ENCODE measurements around the gene SUN3. TPM values are rescaled to one million over a fixed set of nuclear protein-coding genes. Genes with fewer than 3 reads are reported as not detected.
A peak's percentile ranks its signal among the peaks of the same experiment; 100 is the strongest.

SUN3 gene
- total RNA-seq, 1 experiment from 2014 or later: 0.49 TPM

- BruUV-seq (replicated peaks): no TSS peak
- intact Hi-C loops (cut with micrococcal nuclease; ENCODE audit: unreplicated experiment): loop anchor here (5.0 kb wide), 2 partner anchors 95 to 160 kb away; partner anchors contain the start of gene UPP1
- no peaks in the 10 kb centered on the region for H3K27me3 ChIP-seq (ENCODE audit: control insufficient read depth, insufficient read depth, low read length)
- H3K36me3 ChIP-seq (ENCODE audit: control insufficient read depth, insufficient read depth, low read length): no peaks in the 10 kb centered on the region
- peak overlapping the region; percentile 44 to 56 for H3K4me3 ChIP-seq (ENCODE audit: low read depth in 2 of 2, low read length in 2 of 2)
- in situ Hi-C loops (cut with HindIII; ENCODE audit: low pct_unique_long_range_greater_than_20kb, low sequenced_read_pairs): loop anchor here (10.0 kb wide), 1 partner anchor 82 kb away; no protein-coding TSS in a partner anchor
- H3K4me1 ChIP-seq (ENCODE audit: control insufficient read depth, insufficient read depth, low read length): peaks cover 22% of the 10 kb centered on the region
- H3K27ac ChIP-seq (ENCODE audit: low read length): peak overlapping the region; percentile 96
- H3K9me3 ChIP-seq (ENCODE audit: control insufficient read depth, insufficient read depth, low read depth, low read length): no peaks in the 10 kb centered on the region
- TF ChIP-seq POLR2AphosphoS5 (IDR thresholded peaks at IDR 0.05; ENCODE audit: low read depth, low read length) (no peak), SIN3A (IDR thresholded peaks at IDR 0.05; ENCODE audit: borderline replicate concordance, insufficient read depth, low read depth, low read length) (no peak), REST (IDR thresholded peaks at IDR 0.05; ENCODE audit: insufficient read depth in 1 of 2, low read depth in 2 of 2, low read length in 1 of 2) (no peak), TCF7L2 (IDR thresholded peaks at IDR 0.05; ENCODE audit: low read depth, low read length) (no peak)
- TF ChIP-seq, protein P1, sequence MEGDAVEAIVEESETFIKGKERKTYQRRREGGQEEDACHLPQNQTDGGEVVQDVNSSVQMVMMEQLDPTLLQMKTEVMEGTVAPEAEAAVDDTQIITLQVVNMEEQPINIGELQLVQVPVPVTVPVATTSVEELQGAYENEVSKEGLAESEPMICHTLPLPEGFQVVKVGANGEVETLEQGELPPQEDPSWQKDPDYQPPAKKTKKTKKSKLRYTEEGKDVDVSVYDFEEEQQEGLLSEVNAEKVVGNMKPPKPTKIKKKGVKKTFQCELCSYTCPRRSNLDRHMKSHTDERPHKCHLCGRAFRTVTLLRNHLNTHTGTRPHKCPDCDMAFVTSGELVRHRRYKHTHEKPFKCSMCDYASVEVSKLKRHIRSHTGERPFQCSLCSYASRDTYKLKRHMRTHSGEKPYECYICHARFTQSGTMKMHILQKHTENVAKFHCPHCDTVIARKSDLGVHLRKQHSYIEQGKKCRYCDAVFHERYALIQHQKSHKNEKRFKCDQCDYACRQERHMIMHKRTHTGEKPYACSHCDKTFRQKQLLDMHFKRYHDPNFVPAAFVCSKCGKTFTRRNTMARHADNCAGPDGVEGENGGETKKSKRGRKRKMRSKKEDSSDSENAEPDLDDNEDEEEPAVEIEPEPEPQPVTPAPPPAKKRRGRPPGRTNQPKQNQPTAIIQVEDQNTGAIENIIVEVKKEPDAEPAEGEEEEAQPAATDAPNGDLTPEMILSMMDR (IDR thresholded peaks at IDR 0.05): no peak
- ChIA-PET CTCF (interaction anchor here (0.7 to 2.2 kb wide), 5 partner anchors 23 to 162 kb away, joined by 3 to 22 read pairs (median 5); no protein-coding TSS in a partner anchor), POLR2A (no interaction called here)
- no peak for DNase-seq (ENCODE audit: low read depth, low spot score)
- no peak for ATAC-seq
Measured at GRCh38 chr7:47992446-47992845, 36.5 kb downstream of the SUN3 start.

DNA sequence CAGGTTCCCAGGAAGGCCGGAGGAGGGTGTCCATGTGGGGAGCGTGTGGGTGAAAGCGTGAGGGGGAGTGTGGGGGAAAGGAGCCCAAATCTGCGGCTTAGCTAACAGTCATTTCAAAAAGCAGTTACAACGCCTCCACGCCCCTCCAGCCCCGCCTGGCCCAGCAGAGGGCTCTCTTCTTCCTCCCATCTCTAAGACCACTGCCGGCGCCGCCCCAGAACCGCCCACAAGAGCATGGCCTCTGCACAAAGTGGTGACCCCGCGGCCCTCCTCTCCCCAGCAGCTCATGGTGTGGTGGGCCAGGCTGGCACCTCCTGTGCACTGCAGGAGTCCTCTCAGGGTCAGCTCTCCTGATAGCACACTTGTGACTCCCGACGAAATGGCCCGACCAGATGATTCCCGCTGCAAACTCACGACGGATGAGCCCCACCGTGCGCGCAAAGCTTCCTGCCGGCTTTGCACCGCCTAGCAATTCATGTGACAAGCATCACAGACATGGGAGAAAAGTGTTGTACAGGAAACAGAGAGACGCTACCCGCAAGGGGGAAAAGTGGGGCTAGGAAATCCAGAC is 37.1 kb downstream of the SUN3 start:
- peak; percentile 100 for ATAC-seq
- intact Hi-C loops (cut with micrococcal nuclease; ENCODE audit: unreplicated experiment) (loop anchor here (1.0 to 5.0 kb wide), 3 partner anchors 95 to 160 kb away; partner anchors contain the start of gene UPP1), in situ Hi-C loops (cut with HindIII; ENCODE audit: low pct_unique_long_range_greater_than_20kb, low sequenced_read_pairs) (loop anchor here (10.0 kb wide), 1 partner anchor 83 kb away; no protein-coding TSS in a partner anchor)
- Histone ChIP-seq H3K4me3 (ENCODE audit: low read depth in 2 of 2, low read length in 2 of 2) (peak overlapping the region; percentile 44 to 56), H3K9me3 (ENCODE audit: control insufficient read depth, insufficient read depth, low read depth, low read length) (no peaks in the 10 kb centered on the region), H3K36me3 (ENCODE audit: control insufficient read depth, insufficient read depth, low read length) (no peaks in the 10 kb centered on the region), H3K27me3 (ENCODE audit: control insufficient read depth, insufficient read depth, low read length) (no peaks in the 10 kb centered on the region), H3K4me1 (ENCODE audit: control insufficient read depth, insufficient read depth, low read length) (peaks cover 22% of the 10 kb centered on the region), H3K27ac (ENCODE audit: low read length) (peak overlapping the region; percentile 96)
- ChIA-PET POLR2A (interaction anchor here (0.9 kb wide), 1 partner anchor 104 kb away, joined by 3 read pairs; no protein-coding TSS in a partner anchor), CTCF (interaction anchor here (0.6 to 2.2 kb wide), 12 partner anchors 23 to 725 kb away, joined by 3 to 22 read pairs (median 4); partner anchors contain the start of gene C7orf57)
- TF ChIP-seq, protein P1 (IDR thresholded peaks at IDR 0.05): peak; percentile 94
- TF ChIP-seq REST (IDR thresholded peaks at IDR 0.05; ENCODE audit: insufficient read depth in 1 of 2, low read depth in 2 of 2, low read length in 1 of 2): peak in 1 of 2 experiments; percentile 67; a peak in 1 of 4 replicates
- peak; percentile 57 for TF ChIP-seq TCF7L2 (IDR thresholded peaks at IDR 0.05; ENCODE audit: low read depth, low read length)
- TF ChIP-seq SIN3A (IDR thresholded peaks at IDR 0.05; ENCODE audit: borderline replicate concordance, insufficient read depth, low read depth, low read length): no peak
- peak; percentile 67 for TF ChIP-seq POLR2AphosphoS5 (IDR thresholded peaks at IDR 0.05; ENCODE audit: low read depth, low read length)
- no TSS peak for BruUV-seq (replicated peaks)
- peak; percentile 75 for DNase-seq (ENCODE audit: low read depth, low spot score)
